Thymus (tissue), 11 donors: Measurements from ENCODE around the gene PPP1R16B. TPM values are rescaled to one million over a fixed set of nuclear protein-coding genes. Genes with fewer than 3 reads are reported as not detected.

ENCODE experiments used
- DNase-seq, 9 donors: peaks; one replicate each; pipeline ENCODE4 v3.0.0-alpha.2; 2013; ENCODE audit warnings: low spot score in 9 of 9, low read depth in 6 of 9, missing footprints in 1 of 9
- H3K27ac ChIP-seq, 2 donors: one replicate each; pipeline ENCODE4 v1.5.1; 2013; ENCODE audit warnings: control low read depth in 1 of 2, low read depth in 1 of 2, low read length in 1 of 2, mild to moderate bottlenecking in 1 of 2, moderate library complexity in 1 of 2
- H3K27me3 ChIP-seq, 2 donors: one replicate each; pipeline ENCODE4 v1.5.1; 2013; ENCODE audit warnings: low read length in 1 of 2; ENCODE audit not compliant: control insufficient read depth in 2 of 2, insufficient read depth in 1 of 2
- H3K36me3 ChIP-seq, 2 donors: one replicate each; pipeline ENCODE4 v1.5.1; 2013; ENCODE audit warnings: low read length in 1 of 2, mild to moderate bottlenecking in 1 of 2, moderate library complexity in 1 of 2; ENCODE audit not compliant: control insufficient read depth in 2 of 2, insufficient read depth in 2 of 2
- H3K4me1 ChIP-seq, 2 donors: one replicate each; pipeline ENCODE4 v1.5.1; 2013; ENCODE audit warnings: low read length in 2 of 2; ENCODE audit not compliant: control insufficient read depth in 2 of 2, insufficient read depth in 2 of 2
- H3K4me3 ChIP-seq, 2 donors: one replicate each; pipeline ENCODE4 v1.5.1; 2013; ENCODE audit warnings: low read length in 2 of 2, control low read depth in 1 of 2, mild to moderate bottlenecking in 1 of 2
- H3K9me3 ChIP-seq, 2 donors: one replicate each; pipeline ENCODE4 v1.5.1; 2013; ENCODE audit warnings: low read length in 1 of 2, mild to moderate bottlenecking in 1 of 2; ENCODE audit not compliant: control insufficient read depth in 2 of 2, insufficient read depth in 1 of 2
- WGBS: extraction: QIAGEN DNeasy Blood & Tissue Kit; methylation state at CpG from one replicate; pipeline ENCODE4 v1.1.7; 2013; 5-methylcytosine and 5-hydroxymethylcytosine counted together
- polyA plus RNA-seq: library from polyadenylated mRNA; stranded (reverse); fragments of 200-250 nt; gene quantifications from one replicate; pipeline ENCODE4 v1.2.3, GENCODE V29; 2013
- total RNA-seq: library from RNA; stranded (reverse); fragments of 120-200 nt; gene quantifications from one replicate; pipeline ENCODE4 v1.2.4, GENCODE V29; 2013
- donor health status: healthy.

Gene PPP1R16B
- total and polyA plus RNA-seq, 2 donors = 13.8 to 16.8 TPM

GRCh38 chr20:38769376-38770295 lies 35.9 kb upstream of the PPP1R16B start:
- Histone ChIP-seq H3K4me3 (no peak overlapping the region), H3K4me1 (no peaks in the 10 kb centered on the region), H3K9me3 (peaks cover 0 to 2% of the 10 kb centered on the region in 2 donors), H3K36me3 (peaks cover 43 to 45% of the 10 kb centered on the region in 2 donors), H3K27ac (no peak overlapping the region), H3K27me3 (no peaks in the 10 kb centered on the region)
- no peak for DNase-seq
- WGBS = 98% methylated on average over 13 of the region's 13 CpGs

- H3K4me1 ChIP-seq = no peaks in the 10 kb centered on the region
- no peak for DNase-seq
- H3K4me3 ChIP-seq = no peak overlapping the region
- no peak overlapping the region for H3K27ac ChIP-seq
- peaks cover 42 to 45% of the 10 kb centered on the region in 2 donors for H3K36me3 ChIP-seq
- 97% methylated on average over 3 of the region's 3 CpGs for WGBS
- H3K27me3 ChIP-seq = no peaks in the 10 kb centered on the region
- no peaks in the 10 kb centered on the region for H3K9me3 ChIP-seq
Measured at GRCh38 chr20:38770546-38770945, 35.0 kb upstream of the PPP1R16B start.

- DNase-seq = no peak
- WGBS = 97% methylated on average over 7 of the region's 7 CpGs
- no peak overlapping the region for H3K27ac ChIP-seq
- no peaks in the 10 kb centered on the region for H3K9me3 ChIP-seq
- H3K4me3 ChIP-seq = no peak overlapping the region
- peaks cover 37 to 45% of the 10 kb centered on the region in 2 donors for H3K36me3 ChIP-seq
- no peaks in the 10 kb centered on the region for H3K4me1 ChIP-seq
- H3K27me3 ChIP-seq = no peaks in the 10 kb centered on the region
Measured at GRCh38 chr20:38770970-38771369, 34.5 kb upstream of the PPP1R16B start.

- H3K4me1 ChIP-seq = no peaks in the 10 kb centered on the region
- 84% methylated on average over 7 of the region's 7 CpGs for WGBS
- peaks cover 31 to 45% of the 10 kb centered on the region in 2 donors for H3K36me3 ChIP-seq
- no peak for DNase-seq
- no peaks in the 10 kb centered on the region for H3K27me3 ChIP-seq
- no peak overlapping the region for H3K27ac ChIP-seq
- no peaks in the 10 kb centered on the region for H3K9me3 ChIP-seq
- no peak overlapping the region for H3K4me3 ChIP-seq
Measured at GRCh38 chr20:38771621-38772020, 33.9 kb upstream of the PPP1R16B start.

- over 99% methylated on average over 2 of the region's 2 CpGs for WGBS
- Histone ChIP-seq H3K4me3 (no peak overlapping the region), H3K27me3 (no peaks in the 10 kb centered on the region), H3K9me3 (no peaks in the 10 kb centered on the region), H3K36me3 (peaks cover 26 to 31% of the 10 kb centered on the region in 2 donors), H3K4me1 (no peaks in the 10 kb centered on the region), H3K27ac (no peak overlapping the region)
- no peak for DNase-seq
Measured at GRCh38 chr20:38774167-38774566, 31.3 kb upstream of the PPP1R16B start.

- Histone ChIP-seq H3K27ac (no peak overlapping the region), H3K27me3 (no peaks in the 10 kb centered on the region), H3K9me3 (no peaks in the 10 kb centered on the region), H3K36me3 (peaks cover 17 to 24% of the 10 kb centered on the region in 2 donors), H3K4me3 (no peak overlapping the region), H3K4me1 (peaks cover 0 to 3% of the 10 kb centered on the region in 2 donors)
- 97% methylated on average over 11 of the region's 11 CpGs for WGBS
- DNase-seq = no peak
Measured at GRCh38 chr20:38776363-38776762, 29.1 kb upstream of the PPP1R16B start.

GRCh38 chr20:38779247-38780097 lies 26.0 kb upstream of the PPP1R16B start:
- peaks cover 0 to 3% of the 10 kb centered on the region in 2 donors for H3K36me3 ChIP-seq
- H3K27me3 ChIP-seq = no peaks in the 10 kb centered on the region
- DNase-seq = no peak
- H3K4me3 ChIP-seq = no peak overlapping the region
- WGBS = 89% methylated on average over 19 of the region's 19 CpGs
- no peak overlapping the region for H3K27ac ChIP-seq
- peaks cover 0 to 3% of the 10 kb centered on the region in 2 donors for H3K4me1 ChIP-seq
- H3K9me3 ChIP-seq = no peaks in the 10 kb centered on the region

- no peak for DNase-seq
- no peak overlapping the region for H3K4me3 ChIP-seq
- peaks cover 0 to 3% of the 10 kb centered on the region in 2 donors for H3K4me1 ChIP-seq
- WGBS = 95% methylated on average over 3 of the region's 3 CpGs
- no peaks in the 10 kb centered on the region for H3K27me3 ChIP-seq
- H3K9me3 ChIP-seq = no peaks in the 10 kb centered on the region
- H3K27ac ChIP-seq = no peak overlapping the region
- no peaks in the 10 kb centered on the region for H3K36me3 ChIP-seq
Measured at GRCh38 chr20:38782275-38782674, 23.2 kb upstream of the PPP1R16B start.

- no peaks in the 10 kb centered on the region for H3K27me3 ChIP-seq
- H3K36me3 ChIP-seq = no peaks in the 10 kb centered on the region
- H3K27ac ChIP-seq = no peak overlapping the region
- no peaks in the 10 kb centered on the region for H3K9me3 ChIP-seq
- no peaks in the 10 kb centered on the region for H3K4me1 ChIP-seq
- no peak for DNase-seq
- no peak overlapping the region for H3K4me3 ChIP-seq
- WGBS = 94% methylated on average over 7 of the region's 7 CpGs
Measured at GRCh38 chr20:38787870-38788269, 17.6 kb upstream of the PPP1R16B start.
